Ishikawa (cell line): ENCODE measurements around the gene EYS.

Experiments
- CEBPB ChIP-seq: IDR thresholded peaks from 2 replicates; pipeline ENCODE4 v1.6.1; 2012
- CREB1 ChIP-seq: IDR thresholded peaks from 2 replicates; pipeline ENCODE4 v1.6.1; 2012; ENCODE audit warnings: low read depth
- EGR1 ChIP-seq: IDR thresholded peaks from 2 replicates; pipeline ENCODE4 v1.6.1; 2012
- EP300 ChIP-seq: IDR thresholded peaks from 2 replicates; pipeline ENCODE4 v1.6.1; 2012; ENCODE audit warnings: borderline replicate concordance
- FOXM1 ChIP-seq: IDR thresholded peaks from 2 replicates; pipeline ENCODE4 v1.6.1; 2012; ENCODE audit warnings: low read depth, borderline replicate concordance
- NFIC ChIP-seq: IDR thresholded peaks from 2 replicates; pipeline ENCODE4 v1.6.1; 2012
- RAD21 ChIP-seq: IDR thresholded peaks from 2 replicates; pipeline ENCODE4 v1.6.1; 2012; ENCODE audit warnings: low read depth
- TAF1 ChIP-seq: IDR thresholded peaks from 2 replicates; pipeline ENCODE4 v1.6.1; 2012; ENCODE audit warnings: low read depth, mild to moderate bottlenecking
- TCF12 ChIP-seq: IDR thresholded peaks from 2 replicates; pipeline ENCODE4 v1.6.1; 2012; ENCODE audit warnings: low read depth
- TEAD4 ChIP-seq: IDR thresholded peaks from 2 replicates; pipeline ENCODE4 v1.6.1; 2012
- USF1 ChIP-seq: IDR thresholded peaks from 2 replicates; pipeline ENCODE4 v1.6.1; 2012
- YY1 ChIP-seq: IDR thresholded peaks from 2 replicates; pipeline ENCODE4 v1.6.1; 2012; ENCODE audit warnings: low read depth
- ZBTB7A ChIP-seq: IDR thresholded peaks from 2 replicates; pipeline ENCODE4 v1.6.1; 2012; ENCODE audit warnings: low read depth
- TF ChIP-seq, protein P1 (sequence below): IDR thresholded peaks from 2 replicates; pipeline ENCODE4 v1.6.1; 2012; ENCODE audit warnings: low read depth, mild to moderate bottlenecking
- TF ChIP-seq, protein P2 (sequence below): IDR thresholded peaks from 2 replicates; pipeline ENCODE4 v1.6.1; 2012

The EYS gene

GRCh38 chr6:64889144-64889543 lies 817.9 kb downstream of the EYS start:
- TF ChIP-seq TCF12 (no peak), USF1 (no peak), FOXM1 (no peak), CREB1 (no peak), TAF1 (no peak)

GRCh38 chr6:64874776-64875175 lies 832.2 kb downstream of the EYS start:
- TF ChIP-seq, protein P1, sequence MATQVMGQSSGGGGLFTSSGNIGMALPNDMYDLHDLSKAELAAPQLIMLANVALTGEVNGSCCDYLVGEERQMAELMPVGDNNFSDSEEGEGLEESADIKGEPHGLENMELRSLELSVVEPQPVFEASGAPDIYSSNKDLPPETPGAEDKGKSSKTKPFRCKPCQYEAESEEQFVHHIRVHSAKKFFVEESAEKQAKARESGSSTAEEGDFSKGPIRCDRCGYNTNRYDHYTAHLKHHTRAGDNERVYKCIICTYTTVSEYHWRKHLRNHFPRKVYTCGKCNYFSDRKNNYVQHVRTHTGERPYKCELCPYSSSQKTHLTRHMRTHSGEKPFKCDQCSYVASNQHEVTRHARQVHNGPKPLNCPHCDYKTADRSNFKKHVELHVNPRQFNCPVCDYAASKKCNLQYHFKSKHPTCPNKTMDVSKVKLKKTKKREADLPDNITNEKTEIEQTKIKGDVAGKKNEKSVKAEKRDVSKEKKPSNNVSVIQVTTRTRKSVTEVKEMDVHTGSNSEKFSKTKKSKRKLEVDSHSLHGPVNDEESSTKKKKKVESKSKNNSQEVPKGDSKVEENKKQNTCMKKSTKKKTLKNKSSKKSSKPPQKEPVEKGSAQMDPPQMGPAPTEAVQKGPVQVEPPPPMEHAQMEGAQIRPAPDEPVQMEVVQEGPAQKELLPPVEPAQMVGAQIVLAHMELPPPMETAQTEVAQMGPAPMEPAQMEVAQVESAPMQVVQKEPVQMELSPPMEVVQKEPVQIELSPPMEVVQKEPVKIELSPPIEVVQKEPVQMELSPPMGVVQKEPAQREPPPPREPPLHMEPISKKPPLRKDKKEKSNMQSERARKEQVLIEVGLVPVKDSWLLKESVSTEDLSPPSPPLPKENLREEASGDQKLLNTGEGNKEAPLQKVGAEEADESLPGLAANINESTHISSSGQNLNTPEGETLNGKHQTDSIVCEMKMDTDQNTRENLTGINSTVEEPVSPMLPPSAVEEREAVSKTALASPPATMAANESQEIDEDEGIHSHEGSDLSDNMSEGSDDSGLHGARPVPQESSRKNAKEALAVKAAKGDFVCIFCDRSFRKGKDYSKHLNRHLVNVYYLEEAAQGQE: no peak
- TF ChIP-seq USF1 (no peak), RAD21 (no peak), TEAD4 (no peak), EGR1 (no peak), ZBTB7A (no peak), FOXM1 (no peak), TAF1 (no peak), TCF12 (no peak), CREB1 (no peak), YY1 (no peak), NFIC (no peak), CEBPB (no peak)
- TF ChIP-seq, protein P2, sequence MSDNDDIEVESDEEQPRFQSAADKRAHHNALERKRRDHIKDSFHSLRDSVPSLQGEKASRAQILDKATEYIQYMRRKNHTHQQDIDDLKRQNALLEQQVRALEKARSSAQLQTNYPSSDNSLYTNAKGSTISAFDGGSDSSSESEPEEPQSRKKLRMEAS: no peak

DNA sequence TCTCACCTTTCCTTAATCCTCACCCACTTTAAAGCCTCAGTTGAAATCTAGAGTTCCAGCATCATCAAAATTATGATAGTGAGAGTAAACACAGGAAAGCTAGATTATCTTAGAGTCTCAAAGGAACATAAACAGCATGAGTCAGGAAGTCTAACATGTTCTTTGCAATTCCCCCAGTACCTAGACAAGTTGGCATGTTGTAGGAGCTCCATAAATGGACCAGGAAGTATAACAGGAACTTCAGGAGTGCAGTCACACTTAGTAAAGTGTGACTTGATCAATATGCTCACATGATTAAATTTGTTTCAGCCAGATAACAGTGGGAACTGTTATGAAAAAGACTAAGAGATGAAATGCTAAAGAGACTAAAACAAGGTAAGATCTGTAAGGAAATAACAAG lies 834.4 kb downstream of the EYS start:
- TF ChIP-seq, protein P2: no peak
- TF ChIP-seq CREB1: no peak
- TF ChIP-seq TCF12: no peak
- TF ChIP-seq RAD21: no peak
- TF ChIP-seq EP300: no peak
- no peak for TF ChIP-seq EGR1
- TF ChIP-seq, protein P1: no peak
- TF ChIP-seq FOXM1: no peak
- TF ChIP-seq NFIC: no peak
- no peak for TF ChIP-seq TEAD4
- TF ChIP-seq ZBTB7A: no peak
- TF ChIP-seq YY1: no peak
- no peak for TF ChIP-seq CEBPB
- no peak for TF ChIP-seq USF1
- TF ChIP-seq TAF1: no peak

DNA sequence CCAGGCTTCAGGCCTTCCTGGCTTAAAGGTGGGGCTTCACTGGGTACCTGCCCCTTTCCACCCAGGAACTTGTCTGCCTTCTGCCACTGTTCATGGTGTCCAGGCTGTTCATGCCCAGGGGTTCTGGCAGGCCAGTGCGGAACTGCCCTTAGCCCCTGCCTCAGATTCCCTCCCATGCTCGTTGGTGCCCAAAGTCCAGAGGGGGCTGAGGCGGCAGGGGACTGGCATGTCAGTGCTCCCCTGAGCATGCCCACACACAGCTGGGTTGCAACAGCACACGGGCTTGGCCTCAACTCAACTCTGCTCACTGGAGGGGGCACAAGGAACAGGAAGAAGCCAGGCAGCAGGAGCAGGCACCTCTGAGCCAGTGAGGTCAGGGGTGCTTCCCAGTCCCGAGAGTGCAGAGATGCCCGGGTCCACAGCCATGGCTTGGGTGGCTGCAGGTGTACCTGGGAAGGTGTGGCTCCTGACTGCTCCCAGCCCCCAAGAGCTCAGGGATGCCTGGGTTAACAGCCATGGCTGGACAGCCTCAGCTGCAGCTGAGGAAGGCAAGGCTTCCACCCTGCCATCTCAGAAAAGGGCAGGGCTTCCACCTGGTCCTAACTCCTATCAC lies 845.9 kb downstream of the EYS start:
- no peak for TF ChIP-seq FOXM1
- no peak for TF ChIP-seq TAF1
- TF ChIP-seq TCF12: no peak
- TF ChIP-seq EGR1: no peak
- no peak for TF ChIP-seq RAD21
- no peak for TF ChIP-seq TEAD4
- no peak for TF ChIP-seq USF1

DNA sequence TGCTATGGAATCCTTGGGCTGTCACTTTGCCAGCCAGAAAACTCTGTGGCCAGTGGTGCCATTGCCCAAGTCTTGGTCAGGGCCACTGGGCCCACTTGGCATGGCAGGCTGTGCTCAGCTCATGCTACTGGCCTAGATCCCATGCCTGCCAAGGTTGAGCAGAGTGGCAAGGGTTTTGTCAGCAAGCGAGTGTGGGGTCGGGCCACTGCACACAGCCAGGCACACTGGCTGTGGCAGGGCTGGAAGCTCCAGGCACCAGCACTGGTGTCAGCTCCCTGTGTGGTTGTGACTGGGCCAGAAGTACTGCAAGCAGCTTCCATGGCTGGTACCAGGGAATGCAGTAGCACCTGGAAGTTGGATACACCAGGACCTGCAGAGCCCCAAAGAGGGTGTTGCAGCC lies 846.8 kb downstream of the EYS start:
- no peak for TF ChIP-seq YY1

DNA sequence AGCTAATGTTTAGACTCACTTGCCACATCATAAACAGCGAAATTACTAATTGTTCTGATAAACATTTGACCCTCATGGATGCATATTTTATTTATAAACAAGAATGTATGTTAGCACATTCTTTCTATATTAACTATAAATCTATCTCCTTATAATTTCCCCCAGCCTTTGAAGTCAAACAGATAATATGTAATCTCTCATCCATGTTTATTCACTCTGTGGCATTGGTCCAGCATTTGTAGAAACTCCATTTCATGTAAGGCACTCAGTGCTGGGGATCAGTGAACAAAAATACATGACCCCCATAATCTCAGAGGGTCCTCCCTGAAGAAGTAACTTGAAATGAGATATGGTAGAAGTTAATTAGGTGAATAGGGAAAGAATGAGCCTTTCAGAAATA lies 856.9 kb downstream of the EYS start:
- TF ChIP-seq NFIC (no peak), FOXM1 (no peak), USF1 (no peak), ZBTB7A (no peak), TAF1 (no peak), YY1 (no peak), TCF12 (no peak), CREB1 (no peak), EGR1 (no peak), CEBPB (no peak), RAD21 (no peak), EP300 (no peak), TEAD4 (no peak)
- TF ChIP-seq, protein P1: no peak
- TF ChIP-seq, protein P2: no peak
